Neural cell (in vitro differentiated cells): ENCODE results near the gene UQCRC1. TPM values are rescaled to one million over a fixed set of nuclear protein-coding genes. Genes with fewer than 3 reads are reported as not detected.

Experiments
- H2AFZ ChIP-seq: fragments of 200-600, 300-800 bp; sonication (generic), shearing (Covaris generic); 2 replicates; pipeline ENCODE4 v1.6.0; 2014; ENCODE audit warnings: low read depth, mild to moderate bottlenecking, antibody characterized with exemption, low read length, moderate library complexity
- H3F3A ChIP-seq: fragments of 200-600 bp; shearing (Covaris generic); 2 replicates; pipeline ENCODE4 v1.6.1; 2016; ENCODE audit warnings: mild to moderate bottlenecking, moderate library complexity, mixed read lengths, antibody characterized with exemption, low read length; ENCODE audit not compliant: insufficient read depth, poor library complexity, severe bottlenecking
- H3K27ac ChIP-seq: fragments of 200-600, 300-800 bp; sonication (generic), shearing (Covaris generic); 2 replicates; pipeline ENCODE4 v1.5.1; 2014; ENCODE audit warnings: mild to moderate bottlenecking, low read length, moderate library complexity
- H3K27me3 ChIP-seq: fragments of 300-800, 200-600 bp; sonication (generic), shearing (Covaris generic); 2 replicates; pipeline ENCODE4 v1.6.0; 2014; ENCODE audit warnings: mild to moderate bottlenecking, low read depth, low read length, moderate library complexity; ENCODE audit not compliant: insufficient read depth
- H3K36me3 ChIP-seq: fragments of 300-800, 200-600 bp; sonication (generic), shearing (Covaris generic); 2 replicates; pipeline ENCODE4 v1.5.1; 2014; ENCODE audit warnings: mild to moderate bottlenecking, antibody characterized with exemption, low read length, moderate library complexity; ENCODE audit not compliant: insufficient read depth
- H3K4me2 ChIP-seq: fragments of 300-800, 200-600 bp; sonication (generic), shearing (Covaris generic); 2 replicates; pipeline ENCODE4 v1.6.0; 2014; ENCODE audit warnings: mild to moderate bottlenecking, low read length
- H3K4me3 ChIP-seq: fragments of 300-800, 200-600 bp; sonication (generic), shearing (Covaris generic); 2 replicates; pipeline ENCODE4 v1.5.1; 2014; ENCODE audit warnings: mild to moderate bottlenecking, low read length, moderate library complexity
- H3K79me2 ChIP-seq: fragments of 200-600 bp; shearing (Covaris generic); replicated peaks from 2 replicates; pipeline ENCODE4 v1.6.0; 2014; ENCODE audit warnings: mild to moderate bottlenecking, low read length, moderate library complexity; ENCODE audit not compliant: insufficient read depth
- H3K9ac ChIP-seq: fragments of 300-800, 200-600 bp; sonication (generic), shearing (Covaris generic); 2 replicates; pipeline ENCODE4 v1.6.1; 2016; ENCODE audit warnings: mild to moderate bottlenecking, low read length, mixed read lengths
- H3K9me2 ChIP-seq: fragments of 200-600 bp; shearing (Covaris generic); 2 replicates; pipeline ENCODE4 v1.6.1; 2016; ENCODE audit warnings: mild to moderate bottlenecking, low read length, mixed read lengths; ENCODE audit not compliant: insufficient read depth
- H3K9me3 ChIP-seq: fragments of 200-600, 300-800 bp; sonication (generic), shearing (Covaris generic); 2 replicates; pipeline ENCODE4 v1.6.1; 2016; ENCODE audit warnings: mild to moderate bottlenecking, mixed run types, low read length, moderate library complexity, mixed read lengths
- H4K20me1 ChIP-seq: fragments of 200-600 bp; shearing (Covaris generic); 2 replicates; pipeline ENCODE4 v1.6.1; 2016; ENCODE audit warnings: mild to moderate bottlenecking, mixed run types; ENCODE audit not compliant: insufficient read depth
- CTCF ChIP-seq: fragments of 450-650 bp; IDR thresholded peaks from 2 replicates; pipeline ENCODE4 v1.5.1; 2014; ENCODE audit warnings: antibody characterized with exemption, mild to moderate bottlenecking, moderate library complexity; ENCODE audit not compliant: poor library complexity, severe bottlenecking
- EP300 ChIP-seq: fragments of 450-650 bp; conservative IDR thresholded peaks from 2 replicates; pipeline ENCODE4 v1.6.1; 2014; ENCODE audit warnings: antibody characterized with exemption, mild to moderate bottlenecking, moderate library complexity; ENCODE audit not compliant: poor library complexity, severe bottlenecking
- EZH2 ChIP-seq: fragments of 200-600, 300-800 bp; shearing (Covaris generic), sonication (generic); IDR thresholded peaks from 2 replicates; pipeline ENCODE4 v1.6.1; 2014; ENCODE audit warnings: antibody characterized with exemption, low read length, borderline replicate concordance, mild to moderate bottlenecking; ENCODE audit not compliant: insufficient read depth, poor library complexity, severe bottlenecking
- MXI1 ChIP-seq: fragments of 450-650 bp; conservative IDR thresholded peaks from 2 replicates; pipeline ENCODE4 v1.6.1; 2014; ENCODE audit warnings: antibody characterized with exemption, mild to moderate bottlenecking; ENCODE audit not compliant: poor library complexity, severe bottlenecking
- POLR2AphosphoS5 ChIP-seq: IDR thresholded peaks from 2 replicates; pipeline ENCODE4 v1.6.1; 2012
- RAD21 ChIP-seq: fragments of 450-650 bp; conservative IDR thresholded peaks from 2 replicates; pipeline ENCODE4 v1.6.1; 2014; ENCODE audit warnings: antibody characterized with exemption, mild to moderate bottlenecking, moderate library complexity
- REST ChIP-seq: IDR thresholded peaks from 2 replicates; pipeline ENCODE4 v1.6.1; 2012; ENCODE audit warnings: borderline replicate concordance
- SMC3 ChIP-seq: fragments of 450-650 bp; conservative IDR thresholded peaks from 2 replicates; pipeline ENCODE4 v1.6.1; 2014; ENCODE audit warnings: antibody characterized with exemption, mild to moderate bottlenecking, moderate library complexity; ENCODE audit not compliant: poor library complexity
- TAF1 ChIP-seq: IDR thresholded peaks from 2 replicates; pipeline ENCODE4 v1.6.1; 2012; ENCODE audit warnings: low read depth
- polyA plus RNA-seq: library from polyadenylated mRNA; depleted of rRNA; stranded (reverse); fragments of >200 nt; gene quantifications from 2 replicates; pipeline ENCODE4 v1.2.3, GENCODE V29; 2014

The UQCRC1 gene
- polyA plus RNA-seq, 1 donor from 2014 or later, result 333 TPM

GRCh38 chr3:48600711-48601621 is 8.5 kb downstream of the UQCRC1 start:
- Histone ChIP-seq H2AFZ (no peak overlapping the region), H3K9ac (no peak overlapping the region), H3K4me2 (no peak overlapping the region), H3K27me3 (no peaks in the 10 kb centered on the region), H3F3A (no peaks in the 10 kb centered on the region), H4K20me1 (no peaks in the 10 kb centered on the region), H3K36me3 (no peaks in the 10 kb centered on the region), H3K9me2 (no peaks in the 10 kb centered on the region), H3K4me3 (no peak overlapping the region), H3K27ac (no peak overlapping the region), H3K79me2 (no peaks in the 10 kb centered on the region), H3K9me3 (no peaks in the 10 kb centered on the region)
- TF ChIP-seq POLR2AphosphoS5 (no peak), MXI1 (no peak), EP300 (no peak), RAD21 (no peak), TAF1 (no peak), CTCF (no peak), EZH2 (no peak), REST (no peak)

GRCh38 chr3:48599509-48600285 is 9.7 kb downstream of the UQCRC1 start:
- H3K36me3 ChIP-seq, result no peaks in the 10 kb centered on the region
- H3F3A ChIP-seq, result no peaks in the 10 kb centered on the region
- no peaks in the 10 kb centered on the region for H4K20me1 ChIP-seq
- no peak overlapping the region for H3K9ac ChIP-seq
- no peak overlapping the region for H2AFZ ChIP-seq
- H3K27me3 ChIP-seq, result no peaks in the 10 kb centered on the region
- TF ChIP-seq EP300 (no peak), SMC3 (no peak), REST (no peak), MXI1 (no peak), POLR2AphosphoS5 (no peak), CTCF (no peak), RAD21 (no peak), EZH2 (no peak), TAF1 (no peak)
- no peak overlapping the region for H3K27ac ChIP-seq
- H3K4me2 ChIP-seq, result no peak overlapping the region
- H3K9me3 ChIP-seq, result no peaks in the 10 kb centered on the region
- no peaks in the 10 kb centered on the region for H3K79me2 ChIP-seq
- H3K9me2 ChIP-seq, result no peaks in the 10 kb centered on the region
- no peak overlapping the region for H3K4me3 ChIP-seq
